Lung (tissue), 12 donors: ENCODE results near the gene TRIM2. TPM values are rescaled to one million over a fixed set of nuclear protein-coding genes. Genes with fewer than 3 reads are reported as not detected.

Experiments
- ATAC-seq: fragments of 200-7000 bp; cut with Tn5 transposase; one replicate; pipeline ENCODE4 v1.9.1; 2020; ENCODE audit warnings: moderate number of reproducible peaks; ENCODE audit not compliant: insufficient read depth, low FRiP score
- DNase-seq, 3 donors: peaks; one replicate each; pipeline ENCODE4 v3.0.0-alpha.2; 2013 to 2017
- H3K27ac ChIP-seq, 2 donors: one replicate each; pipeline ENCODE4 v1.5.1; 2013; ENCODE audit warnings: mild to moderate bottlenecking in 2 of 2, moderate library complexity in 2 of 2, control low read depth in 1 of 2, inconsistent platforms in 1 of 2, low read depth in 1 of 2, low read length in 1 of 2
- H3K27me3 ChIP-seq, 3 donors: one replicate each; pipeline ENCODE4 v1.5.1; 2013; ENCODE audit warnings: low read length in 2 of 3; ENCODE audit not compliant: control insufficient read depth in 3 of 3, insufficient read depth in 3 of 3
- H3K36me3 ChIP-seq, 4 donors: one replicate each; pipeline ENCODE4 v1.5.1; 2013; ENCODE audit warnings: low read length in 4 of 4, mild to moderate bottlenecking in 1 of 4, moderate library complexity in 1 of 4; ENCODE audit not compliant: control insufficient read depth in 4 of 4, insufficient read depth in 4 of 4
- H3K4me1 ChIP-seq, 5 donors: one replicate each; pipeline ENCODE4 v1.5.1; 2013; ENCODE audit warnings: low read length in 5 of 5, mild to moderate bottlenecking in 2 of 5, moderate library complexity in 1 of 5; ENCODE audit not compliant: control insufficient read depth in 5 of 5, insufficient read depth in 5 of 5
- H3K4me3 ChIP-seq: one replicate; pipeline ENCODE4 v1.5.1; 2013; ENCODE audit warnings: mild to moderate bottlenecking, control low read depth, moderate library complexity
- H3K9ac ChIP-seq, 2 donors: one replicate each; pipeline ENCODE4 v1.5.1; 2013; ENCODE audit warnings: low read length in 2 of 2, control low read depth in 1 of 2; ENCODE audit not compliant: insufficient read depth in 1 of 2
- H3K9me3 ChIP-seq, 4 donors: one replicate each; pipeline ENCODE4 v1.5.1; 2013; ENCODE audit warnings: low read length in 3 of 4, mild to moderate bottlenecking in 1 of 4, moderate library complexity in 1 of 4; ENCODE audit not compliant: control insufficient read depth in 4 of 4, insufficient read depth in 3 of 4
- CTCF ChIP-seq: IDR thresholded peaks from 2 replicates; pipeline ENCODE4 v1.5.1; 2012; ENCODE audit warnings: mild to moderate bottlenecking; ENCODE audit errors: control extremely low read depth, extremely low read depth
- WGBS, 2 donors: extraction: QIAGEN DNeasy Blood & Tissue Kit; methylation state at CpG; one replicate each; pipeline ENCODE4 v1.1.7; 2013; 5-methylcytosine and 5-hydroxymethylcytosine counted together
- polyA plus RNA-seq, 2 donors: library from polyadenylated mRNA; stranded (reverse); fragments of 200-250 nt; gene quantifications; one replicate each; pipeline ENCODE4 v1.2.1, GENCODE V29; 2013
- total RNA-seq, 2 donors: library from RNA; depleted of rRNA in 1 of 2; stranded (reverse); fragments of >200 nt in 1 of 2; gene quantifications; one replicate each; pipeline ENCODE4 v1.2.1, GENCODE V29; 2014 to 2021
- donor health status: control.
- donor health status: control.
- donor health status: Bipolar disorder and iron deficiency.
- donor health status: healthy.
- donor health status: DM: yes; HTN: yes; CAD: no.

TRIM2 gene
- total and polyA plus RNA-seq, 4 donors, result 9.1 to 74.0 (median 38.1) TPM

GRCh38 chr4:153156721-153157120 is 47.5 kb upstream of the TRIM2 start:
- Histone ChIP-seq H3K4me1 (peaks cover 0 to 24% (median 5%) of the 10 kb centered on the region in 5 donors), H3K9me3 (no peaks in the 10 kb centered on the region), H3K4me3 (no peak overlapping the region), H3K27me3 (no peaks in the 10 kb centered on the region), H3K36me3 (no peaks in the 10 kb centered on the region), H3K9ac (no peak overlapping the region), H3K27ac (no peak overlapping the region)
- 91 to 94% methylated on average over 5 of the region's 5 CpGs for WGBS, 2 donors
- no peak for TF ChIP-seq CTCF
- DNase-seq (no peak), ATAC-seq (no peak)

- H3K9ac ChIP-seq, result no peak overlapping the region
- ATAC-seq, result no peak
- no peaks in the 10 kb centered on the region for H3K9me3 ChIP-seq
- TF ChIP-seq CTCF, result no peak
- no peak for DNase-seq
- H3K27me3 ChIP-seq, result no peaks in the 10 kb centered on the region
- no peaks in the 10 kb centered on the region for H3K36me3 ChIP-seq
- no peak overlapping the region for H3K27ac ChIP-seq
- no peak overlapping the region for H3K4me3 ChIP-seq
- WGBS, 2 donors, result 82 to 84% methylated on average over 4 of the region's 4 CpGs
- peaks cover 0 to 15% (median 0%) of the 10 kb centered on the region in 5 donors for H3K4me1 ChIP-seq
Observed at GRCh38 chr4:153159016-153159415, 45.2 kb upstream of the TRIM2 start.

GRCh38 chr4:153159728-153160221 is 44.5 kb upstream of the TRIM2 start:
- no peaks in the 10 kb centered on the region for H3K9me3 ChIP-seq
- WGBS, 2 donors, result 75 to 88% methylated on average over 5 of the region's 5 CpGs
- no peak for ATAC-seq

More at GRCh38 chr4:153159728-153160221, 44.5 kb upstream of the TRIM2 start:
- DNase-seq, result no peak
- Histone ChIP-seq H3K36me3 (no peaks in the 10 kb centered on the region), H3K9ac (no peak overlapping the region), H3K27me3 (no peaks in the 10 kb centered on the region), H3K4me3 (no peak overlapping the region), H3K27ac (no peak overlapping the region), H3K4me1 (peaks cover 0 to 10% (median 0%) of the 10 kb centered on the region in 5 donors)
- no peak for TF ChIP-seq CTCF
